ENCODE data around the gene COMTD1.
A peak's percentile ranks its signal among the peaks of the same experiment; 100 is the strongest.
"Not testable (repeated sequence)": the region's sequence is repeated elsewhere in the genome, so short reads cannot be mapped to it uniquely, and the experiment has no call there.

The COMTD1 gene

DNA sequence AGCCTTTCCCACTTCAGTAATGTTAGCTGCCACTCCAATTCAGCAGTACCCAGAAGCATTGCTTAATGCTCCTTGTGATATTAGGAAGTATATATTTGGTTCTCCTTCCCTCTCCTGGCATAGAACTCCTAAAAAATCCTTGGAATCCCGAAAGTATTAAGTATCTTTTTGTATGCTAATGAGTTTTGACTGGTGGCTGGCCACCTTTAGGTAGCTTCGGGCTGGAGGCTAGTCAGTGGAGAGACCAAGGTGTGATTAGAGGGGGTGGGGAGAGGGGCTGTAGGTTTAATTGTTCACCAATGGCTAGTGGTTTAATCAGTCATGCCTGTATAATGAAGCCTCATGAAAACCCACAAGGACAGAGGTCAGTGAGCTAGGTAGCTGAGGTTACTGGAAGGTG is 12.2 kb downstream of the COMTD1 start:
- no peak for DNase-seq (ENCODE audit: low read depth)

DNA sequence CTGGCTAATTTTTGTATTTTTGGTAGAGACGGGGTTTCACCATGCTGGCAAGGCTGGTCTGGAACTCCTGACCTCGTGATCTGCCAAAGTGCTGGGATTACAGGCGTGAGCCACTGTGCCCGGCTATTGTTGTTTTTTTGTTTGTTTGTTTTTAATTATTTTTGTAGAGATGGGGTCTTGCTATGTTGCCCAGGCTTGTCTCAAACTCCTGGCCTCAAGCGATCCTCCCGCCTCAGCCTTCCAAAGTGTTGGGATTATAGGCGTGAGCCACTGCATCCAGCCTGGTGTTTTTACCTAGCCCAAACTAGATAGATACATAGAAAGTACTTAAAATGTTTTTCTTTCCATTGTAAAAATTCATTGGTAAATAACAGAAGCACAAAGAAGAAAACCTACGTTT is 14.3 kb downstream of the COMTD1 start:
- not testable (repeated sequence) for DNase-seq (ENCODE audit: low read depth)

DNA sequence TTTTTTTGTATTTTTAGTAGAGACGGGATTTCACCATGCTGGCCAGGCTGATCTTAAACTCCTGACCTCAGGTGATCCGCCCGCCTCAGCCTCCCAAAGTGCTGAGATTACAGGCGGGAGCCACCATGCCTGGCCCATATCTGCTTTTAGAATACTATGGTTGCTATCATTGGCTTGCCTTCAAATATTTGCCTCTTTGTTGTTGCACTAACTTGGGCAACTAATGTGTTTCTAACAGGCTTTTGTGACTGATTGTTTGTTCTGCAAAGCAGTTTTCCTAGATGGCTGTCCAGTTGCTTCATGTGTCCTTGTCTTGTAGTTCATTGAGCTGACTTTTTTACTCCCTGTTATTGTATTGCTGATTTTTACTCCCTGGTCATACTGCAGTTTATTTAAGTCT is 15.5 kb downstream of the COMTD1 start:
- no peak for DNase-seq (ENCODE audit: low read depth)

DNA sequence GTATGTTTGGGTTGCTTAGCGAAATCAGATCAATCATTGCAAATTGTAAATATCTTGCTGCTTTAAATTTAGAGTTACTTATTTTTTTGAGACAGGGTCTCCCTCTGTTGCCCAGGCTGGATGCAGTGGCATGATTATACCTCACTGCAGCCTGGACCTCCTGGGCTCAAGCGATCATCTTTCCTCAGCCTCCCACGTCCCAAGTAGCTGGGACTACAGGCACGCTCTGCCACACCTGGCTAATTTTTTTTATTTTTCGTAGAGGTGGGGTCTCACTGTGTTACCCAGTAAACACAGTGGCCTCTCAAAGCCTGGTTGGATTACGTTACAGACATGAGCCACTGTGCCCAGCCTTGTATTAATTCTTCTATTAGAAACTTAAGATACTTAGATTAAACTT is 23.4 kb downstream of the COMTD1 start:
- DNase-seq (ENCODE audit: low read depth) = no peak

DNA sequence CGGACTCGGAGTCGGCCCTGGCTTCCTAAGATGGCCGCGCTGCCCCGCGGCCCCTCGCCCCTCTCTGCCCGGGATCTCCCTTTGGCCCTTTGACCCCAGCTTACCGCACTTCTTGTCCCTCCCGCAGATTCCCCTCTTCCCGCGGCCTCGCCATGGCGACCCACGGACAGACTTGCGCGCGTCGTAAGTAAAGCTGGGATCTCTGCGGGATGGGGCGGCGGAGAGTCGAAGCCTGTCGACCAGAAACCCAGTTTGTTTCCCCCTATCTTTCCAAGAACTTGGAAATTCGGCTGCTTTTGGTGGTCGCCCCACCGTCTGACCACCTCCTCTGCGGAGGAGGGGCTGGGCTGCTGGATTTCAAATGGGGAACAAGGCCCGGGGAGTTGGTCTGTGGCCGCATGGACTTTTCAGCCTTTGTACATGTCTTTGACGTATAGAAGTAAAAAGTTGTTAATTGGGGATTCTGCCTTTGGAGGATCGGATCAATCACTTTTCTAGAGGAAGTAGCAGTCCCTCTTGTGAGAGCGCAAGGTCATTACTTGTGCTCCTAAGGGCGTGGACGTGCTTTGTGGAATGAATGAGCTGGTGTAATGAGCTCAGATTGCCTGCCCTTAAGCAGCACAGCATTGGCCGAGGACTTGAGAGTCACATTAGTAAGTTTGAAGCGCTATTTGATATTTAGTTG is 24.6 kb downstream of the COMTD1 start:
- DNase-seq (ENCODE audit: low read depth) = no peak

DNA sequence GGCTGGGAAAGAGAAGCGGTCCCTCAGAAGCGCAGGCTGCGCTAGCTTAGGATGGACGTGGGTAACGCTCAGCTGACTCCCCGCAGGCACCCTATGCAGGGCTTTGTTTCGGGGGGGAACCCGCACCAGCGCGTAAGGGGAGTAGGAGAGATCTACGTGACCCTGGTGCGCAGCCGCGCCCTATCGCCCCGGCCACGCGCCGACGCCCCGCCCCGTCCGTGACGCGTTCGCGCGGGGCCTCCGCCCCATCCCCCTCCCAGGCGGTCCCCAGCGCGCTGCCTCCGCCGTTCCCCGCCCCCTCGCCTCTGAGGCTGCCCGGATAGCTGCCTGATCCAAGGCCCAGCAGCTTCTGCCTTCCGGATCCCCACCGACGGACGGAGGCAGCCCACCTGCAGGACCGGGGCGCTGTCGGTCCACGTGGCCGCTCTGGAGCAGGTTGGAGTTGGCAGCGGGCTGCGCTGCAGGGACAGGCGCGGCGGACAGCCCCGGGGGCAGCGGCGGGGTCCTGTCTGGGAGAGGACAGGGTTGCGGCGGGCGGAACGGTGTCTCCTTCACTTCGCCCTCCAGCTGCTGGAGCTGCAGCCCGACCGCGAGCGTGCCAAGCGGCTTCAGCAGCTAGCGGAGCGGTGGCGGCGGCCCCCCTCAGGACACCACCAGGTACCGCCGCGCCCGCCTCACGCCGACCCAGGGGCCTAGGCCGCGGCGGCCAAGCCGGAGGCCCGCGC is 25.3 kb downstream of the COMTD1 start, which contains the start of gene VDAC2:
VDAC2 (plus strand) TSS at position 515 of the 725 bp plus-strand sequence. CDS start 363 bp downstream, outside the sequence.
- peak; percentile 88 for DNase-seq (ENCODE audit: low read depth)

DNA sequence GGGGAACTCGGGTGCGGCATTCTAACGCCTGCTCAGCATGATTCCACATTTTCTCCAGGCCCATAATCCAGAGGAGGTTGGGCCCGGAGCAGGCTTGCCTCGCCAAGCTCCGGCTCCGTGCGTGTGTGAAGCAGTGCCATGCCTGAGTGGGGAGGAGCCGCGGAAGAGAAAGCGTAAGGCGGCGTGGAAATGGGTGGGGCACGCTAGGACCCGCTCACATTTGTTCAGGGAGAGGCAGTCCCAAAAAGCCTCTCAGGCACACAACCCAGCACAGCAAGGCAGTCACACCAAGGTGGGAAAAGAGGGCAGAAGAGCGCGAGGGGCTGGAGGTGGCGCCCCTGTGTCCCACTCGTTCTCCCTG is 25.9 kb downstream of the COMTD1 start:
- peak; percentile 58 for DNase-seq (ENCODE audit: low read depth)

DNA sequence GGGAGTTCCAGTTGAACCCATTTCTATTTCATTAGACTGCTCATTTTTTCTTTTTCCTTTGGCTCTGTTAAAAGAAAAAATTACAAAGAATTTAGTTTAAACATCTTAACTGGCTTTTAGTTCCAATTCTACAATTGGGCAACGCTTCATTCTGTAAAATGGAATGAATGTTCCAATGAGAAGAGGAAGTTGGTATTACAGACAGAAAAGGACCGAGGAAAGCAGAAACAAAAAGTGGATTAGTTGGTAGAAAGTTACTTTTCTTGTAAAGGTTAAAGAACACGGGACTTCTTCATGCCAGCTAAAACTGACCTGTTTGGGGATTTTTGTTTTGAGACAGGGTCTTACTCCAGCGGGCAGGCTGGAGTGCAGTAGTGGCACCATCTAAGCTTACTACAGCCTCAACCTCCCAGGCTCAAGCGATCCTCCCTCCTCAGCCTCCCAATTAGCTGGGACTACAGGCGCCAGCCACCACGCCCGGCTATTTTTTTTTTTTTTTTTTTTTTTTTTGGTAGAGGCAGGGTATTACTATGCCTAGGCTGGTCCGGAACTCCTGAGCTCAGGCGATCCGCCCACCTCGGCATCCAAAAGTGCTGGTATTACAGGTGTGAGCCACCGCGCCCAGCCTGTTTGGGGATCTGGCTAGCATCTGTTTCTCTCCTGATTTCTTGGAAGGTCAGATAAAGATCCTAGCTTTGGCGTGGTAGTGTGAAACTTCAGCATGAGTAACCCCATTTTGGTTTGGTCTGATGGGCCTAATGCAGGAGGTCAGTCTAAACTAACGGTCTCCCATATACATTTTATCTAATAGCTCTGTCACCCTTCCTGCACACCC is 26.5 kb downstream of the COMTD1 start:
- DNase-seq (ENCODE audit: low read depth) = no peak

DNA sequence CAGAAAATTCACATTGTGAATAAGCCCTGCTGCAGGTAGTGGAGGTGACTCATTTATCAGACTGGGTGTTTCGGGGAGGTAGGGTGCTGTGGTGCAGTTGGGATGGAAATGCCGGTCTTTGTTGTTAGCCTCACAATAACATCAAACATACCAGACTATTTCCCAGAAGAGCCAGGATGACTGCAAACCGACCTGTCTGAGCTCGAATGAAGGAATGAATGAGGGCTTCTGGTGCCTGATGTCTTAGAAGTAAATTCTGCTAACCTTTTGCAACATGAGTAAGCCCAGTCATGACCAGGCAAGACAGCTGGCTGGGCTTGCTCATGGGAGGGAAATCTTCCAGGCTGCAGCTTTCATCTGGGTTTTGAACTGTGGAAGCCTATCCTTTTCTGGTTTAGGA is 27.6 kb downstream of the COMTD1 start:
- no peak for DNase-seq (ENCODE audit: low read depth)

DNA sequence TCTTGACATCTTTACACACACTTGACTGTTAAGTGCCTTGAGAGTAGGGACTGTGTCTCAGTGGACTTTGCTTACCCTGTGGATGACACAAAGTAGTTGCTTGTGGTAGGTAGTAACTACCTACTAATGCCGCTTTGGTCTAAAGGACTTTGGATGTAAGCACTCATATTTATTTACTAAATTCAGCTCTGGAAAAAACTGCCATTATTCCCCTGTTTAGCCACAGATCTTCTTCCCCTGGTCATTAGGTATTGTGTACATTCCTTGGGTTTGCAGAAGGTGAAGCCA is 28.0 kb downstream of the COMTD1 start:
- DNase-seq (ENCODE audit: low read depth) = no peak

DNA sequence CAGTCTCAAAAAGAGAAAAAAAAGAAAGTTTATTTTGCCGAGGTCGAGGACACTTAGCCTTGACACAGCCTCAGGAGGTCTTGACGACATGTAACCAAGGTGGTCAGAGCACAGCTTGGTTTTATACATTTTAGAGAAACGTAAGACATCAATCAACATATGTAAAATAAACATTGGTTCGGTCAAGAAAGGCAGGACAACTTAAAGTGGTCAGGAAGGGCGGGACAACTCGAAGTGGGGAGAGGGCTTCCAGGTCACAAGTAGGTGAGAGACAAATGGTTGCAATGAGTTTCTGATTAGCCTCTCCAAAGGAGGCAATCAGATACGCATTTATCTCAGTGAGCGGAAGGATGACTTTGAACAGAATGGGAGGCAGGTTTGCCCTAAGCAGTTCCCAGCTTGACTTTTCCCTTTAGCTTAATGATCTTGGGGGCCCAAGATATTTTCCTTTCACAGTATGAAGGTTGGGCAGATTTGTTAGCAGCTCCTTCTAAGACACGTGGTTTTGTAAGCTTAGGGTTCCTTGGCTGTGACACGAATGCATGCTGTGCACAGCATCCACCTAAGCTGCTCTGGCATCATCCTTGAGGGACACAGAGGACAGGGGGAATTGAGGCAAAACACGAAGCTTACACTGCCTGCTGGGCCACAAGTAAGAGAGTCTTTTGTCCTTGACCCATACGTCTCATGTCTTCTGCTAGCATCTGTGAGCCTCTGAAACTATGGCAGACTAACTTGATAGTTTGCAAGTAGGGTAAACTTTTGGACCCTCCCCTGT is 28.5 kb downstream of the COMTD1 start:
- no peak for DNase-seq (ENCODE audit: low read depth)

DNA sequence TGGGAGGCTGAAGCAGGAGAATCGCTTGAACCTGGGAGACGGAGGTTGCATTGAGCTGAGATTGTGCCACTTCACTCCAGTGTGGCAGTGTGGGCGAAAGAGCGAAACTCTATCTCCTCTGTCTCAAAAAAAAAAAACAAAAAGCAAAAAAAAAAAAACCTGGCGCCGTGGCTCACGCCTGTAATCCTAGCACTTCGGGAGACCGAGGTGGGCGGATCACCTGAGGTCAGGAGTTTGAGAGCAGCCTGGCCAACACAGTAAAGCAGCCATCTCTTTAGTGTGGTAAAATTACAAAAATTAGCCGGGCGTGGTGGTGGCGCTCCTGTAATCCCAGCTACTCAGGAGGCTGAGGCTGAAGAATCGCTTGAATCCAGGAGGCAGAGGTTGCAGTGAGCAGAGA is 29.1 kb downstream of the COMTD1 start:
- not testable (repeated sequence) for DNase-seq (ENCODE audit: low read depth)

DNA sequence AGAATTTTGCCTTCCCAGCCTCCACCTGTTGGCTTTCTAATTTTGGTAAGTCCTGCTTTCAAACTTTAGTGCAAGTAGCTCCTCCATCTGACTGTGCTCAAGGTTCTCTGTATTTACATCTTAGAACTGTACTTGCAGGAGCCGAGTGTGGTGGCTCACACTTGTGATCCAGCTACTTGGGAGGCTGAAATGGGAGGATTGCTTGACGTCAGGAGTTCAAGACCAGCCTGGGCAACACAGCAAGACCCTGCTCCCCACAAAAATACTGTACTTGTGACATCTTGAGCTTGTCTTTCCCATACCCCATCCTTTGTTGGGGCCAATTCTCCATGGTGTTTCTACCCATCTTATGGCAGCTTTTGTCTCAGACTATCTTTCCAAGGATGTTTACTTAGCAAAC is 29.8 kb downstream of the COMTD1 start:
- no peak for DNase-seq (ENCODE audit: low read depth)

DNA sequence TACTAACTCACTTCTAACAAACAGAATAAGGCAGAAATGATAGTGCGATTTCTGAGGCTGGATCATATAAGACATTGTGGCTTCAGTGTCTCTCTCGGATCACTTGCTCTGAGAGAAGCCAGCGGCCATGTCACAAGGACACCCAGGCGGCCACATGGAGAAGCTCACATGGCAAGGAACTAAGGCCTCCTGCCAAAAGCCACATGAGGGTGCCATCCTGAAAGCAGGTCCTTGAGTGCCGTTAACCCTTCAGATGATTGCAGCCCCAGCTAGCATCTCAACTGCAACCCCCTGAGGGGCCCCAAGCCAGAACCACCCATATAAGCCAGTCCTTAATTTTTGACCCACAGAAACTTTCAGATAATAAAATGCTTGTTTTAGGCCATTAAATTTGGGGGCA is 32.0 kb downstream of the COMTD1 start:
- DNase-seq (ENCODE audit: low read depth) = no peak

DNA sequence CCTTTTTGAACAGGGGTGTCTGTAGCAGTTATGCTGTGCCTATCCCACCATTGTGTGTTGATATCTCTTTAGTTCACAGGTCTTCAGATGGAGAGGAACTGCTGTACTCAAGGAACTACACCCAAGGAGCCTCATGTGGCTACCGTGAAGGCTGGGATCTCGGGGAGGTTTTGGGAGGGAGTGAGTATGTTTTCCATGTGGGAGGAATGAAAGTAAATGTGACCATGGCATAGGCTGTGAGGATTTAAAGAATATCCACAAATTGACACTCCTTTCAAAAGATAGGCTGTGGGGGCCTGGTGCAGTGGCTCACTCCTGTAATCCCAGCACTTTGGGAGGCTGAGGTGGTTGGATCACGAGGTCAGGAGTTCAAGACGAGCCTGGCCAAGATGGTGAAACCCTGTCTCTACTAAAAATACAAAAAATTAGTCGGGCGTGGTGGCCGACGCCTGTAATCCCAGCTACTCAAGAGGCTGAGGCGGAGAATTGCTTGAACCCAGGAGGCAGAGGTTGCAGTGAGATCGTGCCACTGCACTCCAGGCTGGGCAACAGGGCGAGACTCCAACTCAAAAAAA is 32.6 kb downstream of the COMTD1 start:
- not testable (repeated sequence) for DNase-seq (ENCODE audit: low read depth)

DNA sequence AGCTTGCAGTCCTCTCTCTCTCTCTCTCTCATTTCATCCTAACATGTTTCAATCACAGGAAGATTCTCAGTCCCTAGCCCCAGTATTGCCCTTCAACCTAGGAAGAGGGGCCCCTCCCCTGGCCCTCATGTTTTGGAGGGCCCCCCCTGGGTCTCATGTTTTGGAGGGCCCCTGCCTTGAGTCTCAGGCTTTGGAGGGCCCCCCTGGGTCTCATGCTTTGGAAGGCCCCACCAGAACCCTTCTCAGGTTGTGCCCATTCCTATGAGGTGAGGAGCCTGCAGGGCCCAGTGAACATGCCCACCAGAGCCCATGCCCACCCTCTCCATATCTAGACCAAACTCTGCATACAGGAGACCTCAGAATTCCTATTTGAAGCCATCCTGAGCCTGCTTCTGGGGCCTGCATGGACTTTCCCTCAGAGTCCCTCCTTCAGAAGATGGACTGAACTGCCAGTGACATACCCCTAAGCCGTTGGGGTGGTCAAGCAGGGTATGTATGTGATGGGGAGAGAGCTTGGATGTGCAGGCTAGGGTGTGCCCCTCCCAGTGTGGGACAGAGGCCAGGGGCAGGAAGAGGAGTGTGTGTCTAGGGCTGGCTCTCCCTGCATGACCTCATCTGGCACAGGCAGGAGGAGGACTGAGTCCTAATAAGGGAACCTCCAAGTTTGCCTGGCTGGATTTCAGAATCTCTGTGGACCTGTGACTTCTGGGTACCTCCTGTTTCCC is 33.3 kb downstream of the COMTD1 start:
- DNase-seq (ENCODE audit: low read depth) = no peak

DNA sequence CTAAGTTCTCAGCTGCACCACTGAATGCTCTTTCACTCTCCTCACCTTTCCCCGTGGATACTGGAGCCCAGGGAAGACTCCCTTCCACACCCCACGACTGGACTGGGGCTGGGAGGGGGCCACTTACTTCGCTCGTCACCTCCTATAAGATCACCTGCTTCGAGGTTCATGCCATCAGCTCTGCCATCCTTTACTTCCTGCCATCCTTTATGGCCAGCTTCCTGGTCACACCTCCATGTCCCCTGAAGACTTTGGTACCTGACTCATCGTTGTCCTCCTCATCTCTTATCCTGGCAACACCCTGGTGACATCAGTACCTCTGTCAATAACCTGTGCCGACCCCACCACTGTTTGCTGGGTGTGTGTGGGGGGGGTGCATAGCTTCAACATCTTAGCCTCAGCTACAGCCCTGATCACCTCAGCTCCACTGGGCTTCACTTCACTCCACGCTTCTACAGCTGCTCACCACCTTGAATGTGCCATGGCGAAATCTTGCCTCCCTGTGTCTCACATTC is 33.9 kb downstream of the COMTD1 start:
- DNase-seq (ENCODE audit: low read depth) = no peak

DNA sequence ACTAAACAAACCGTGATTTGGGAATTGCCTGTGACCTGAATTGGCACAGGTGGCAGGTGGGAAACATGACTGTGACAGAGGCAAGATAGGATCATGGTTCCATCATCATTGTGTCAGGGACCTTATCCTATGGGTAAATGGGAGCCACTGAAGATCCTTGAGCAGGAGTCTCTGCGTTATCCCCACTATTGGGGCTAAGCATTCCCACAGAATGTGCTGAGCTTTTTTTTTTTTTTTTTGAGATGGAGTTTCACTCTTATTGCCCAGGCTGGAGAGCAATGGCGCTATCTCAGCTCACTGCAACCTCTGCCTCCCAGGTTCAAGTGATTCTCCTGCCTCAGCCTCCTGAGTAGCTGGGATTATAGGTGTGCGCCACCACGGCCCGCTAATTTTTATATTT is 35.8 kb downstream of the COMTD1 start:
- not testable (repeated sequence) for DNase-seq (ENCODE audit: low read depth)

DNA sequence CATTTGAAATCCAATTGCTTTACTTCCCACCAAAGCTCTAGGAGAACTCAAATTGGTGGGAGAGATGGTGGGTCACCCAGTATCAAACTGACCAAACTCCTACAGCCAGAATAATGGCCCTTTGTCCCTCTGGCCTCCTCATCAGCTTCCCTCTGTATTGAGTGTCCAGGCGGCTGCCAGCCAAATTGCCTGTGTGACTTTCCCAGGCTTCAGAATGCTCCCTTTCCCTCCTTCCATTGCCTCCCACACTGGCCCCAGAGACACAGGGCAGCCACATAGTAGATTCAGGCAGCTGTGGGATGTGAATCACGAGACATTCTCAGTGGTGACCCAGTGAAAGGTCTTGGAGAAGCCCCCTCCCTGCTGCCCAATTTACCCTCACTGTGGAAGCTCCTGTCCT is 37.9 kb downstream of the COMTD1 start:
- no peak for DNase-seq (ENCODE audit: low read depth)

DNA sequence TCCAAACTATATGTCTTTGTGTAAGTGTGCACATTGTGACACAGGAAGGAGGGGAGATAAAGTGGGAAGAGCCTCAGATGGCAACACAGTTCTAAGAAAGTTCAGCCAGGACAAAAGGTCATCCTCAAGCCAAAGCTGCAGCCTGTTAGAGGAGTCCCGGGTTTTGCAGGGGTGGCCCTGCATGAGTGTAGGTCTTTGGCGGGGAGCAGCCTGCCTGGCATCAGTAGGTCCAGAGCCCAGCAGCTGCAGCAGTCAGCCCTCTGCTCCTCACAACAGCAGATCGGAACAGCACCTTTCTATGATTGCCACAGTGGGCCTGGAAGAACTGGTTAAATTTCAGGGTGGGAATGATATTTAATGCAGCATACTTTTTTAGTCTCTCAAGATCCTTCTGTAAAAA is 38.7 kb downstream of the COMTD1 start:
- no peak for DNase-seq (ENCODE audit: low read depth)

Data from T-helper 22 cell (primary cell).